NCI-H2196 (cell line): ENCODE results near the gene GPR119.
"Not testable (repeated sequence)": the region's sequence is repeated elsewhere in the genome, so short reads cannot be mapped to it uniquely, and the experiment has no call there.

ENCODE experiments used
- DNase-seq: peaks from one replicate; lab custom pipeline; 2025; ENCODE audit not compliant: unreplicated experiment; lab: John Stamatoyannopoulos, UW

GPR119 gene

GRCh38 chrX:130339408-130340222, 45.9 kb downstream of the GPR119 start, which contains the start of gene SLC25A14:
TSS of gene SLC25A14 (plus strand) at chrX:130339919. CDS start at chrX:130340279, 360 bp downstream.
- DNase-seq = peak; percentile 67

- DNase-seq = not testable (repeated sequence)
Observed at GRCh38 chrX:130338869-130339268, 46.6 kb downstream of the GPR119 start.

GRCh38 chrX:130336531-130336930, 48.9 kb downstream of the GPR119 start:
- DNase-seq = no peak
